NCI-H1417 treated with DMSO at 0.1 percent for 48 hours (cell line): ENCODE measurements around the gene IL1RAPL2.

Source experiments
- DNase-seq: peaks from one replicate; lab custom pipeline; 2025; lab: John Stamatoyannopoulos, UW

Gene IL1RAPL2

GRCh38 chrX:105816517-105816916 is 1250.5 kb downstream of the IL1RAPL2 start:
- no peak for DNase-seq
